GM12878 (cell line): ENCODE measurements around the gene UBE2E2. TPM values are rescaled to one million over a fixed set of nuclear protein-coding genes. Genes with fewer than 3 reads are reported as not detected.

Experiments used
- ATAC-seq: fragments of 200-7000 bp; cut with Tn5 transposase; 3 replicates; pipeline ENCODE4 v1.9.1; 2020; ENCODE audit warnings: mild to moderate bottlenecking, moderate library complexity
- BruUV-seq: library from RNA; stranded (reverse); fragments of 400-500 nt; replicated peaks from 2 replicates; lab custom pipeline; 2021; lab: Mats Ljungman, UMichigan
- CTCF ChIA-PET: fragments of 300-600 bp; sonication (Branson Sonifier 250); formaldehyde crosslinking; extraction: SDS; loops from one replicate; lab custom pipeline; 2021; ENCODE audit warnings: inconsistent platforms; lab: Yijun Ruan, JAX
- POLR2A ChIA-PET: fragments of 350-600 bp; formaldehyde crosslinking; extraction: SDS; loops from one replicate; lab custom pipeline; 2021; ENCODE audit warnings: inconsistent platforms; lab: Charles Lee
- RAD21 ChIA-PET: fragments of 300-600 bp; sonication (Branson Sonifier 250); formaldehyde crosslinking; loops from one replicate; lab custom pipeline; 2023; ENCODE audit warnings: antibody characterized with exemption; ENCODE audit not compliant: unreplicated experiment; lab: Charles Lee
- SMC1A ChIA-PET: fragments of 300-600 bp; sonication (Branson Sonifier 250); formaldehyde crosslinking; loops from one replicate; lab custom pipeline; 2023; ENCODE audit not compliant: unreplicated experiment, uncharacterized antibody; lab: Charles Lee
- DNase-seq: peaks from one replicate; pipeline ENCODE4 v3.0.0-alpha.2; 2011; ENCODE audit warnings: low read depth, low spot score
- FAIRE-seq: peaks from 3 replicates; lab custom pipeline; 2011; peaks lifted over from hg19 to GRCh38; lab: Jason Lieb, UNC
- H2AFZ ChIP-seq: 2 replicates; pipeline ENCODE4 v1.6.0; 2011; ENCODE audit warnings: low read depth, low read length, control low read depth; ENCODE audit not compliant: control insufficient read depth
- H3K27ac ChIP-seq: 2 replicates; pipeline ENCODE4 v1.5.1; 2011; ENCODE audit warnings: control low read depth; ENCODE audit not compliant: control insufficient read depth, insufficient read depth
- H3K27me3 ChIP-seq, 2 experiments: replicated peaks in 1 of 2; 2 replicates each; pipeline versions ENCODE4 v1.6.0 to v1.6.1; 2011; ENCODE audit warnings: low read length in 1 of 2; ENCODE audit not compliant: control insufficient read depth in 2 of 2, insufficient read depth in 2 of 2
- H3K36me3 ChIP-seq, 2 experiments: 2 replicates each; pipeline ENCODE4 v1.5.1; 2011; ENCODE audit warnings: low read length in 1 of 2; ENCODE audit not compliant: control insufficient read depth in 2 of 2, insufficient read depth in 2 of 2
- H3K4me1 ChIP-seq: 2 replicates; pipeline ENCODE4 v1.6.1; 2011; ENCODE audit warnings: mild to moderate bottlenecking, low read length, moderate library complexity, mixed read lengths; ENCODE audit not compliant: control insufficient read depth, insufficient read depth
- H3K4me2 ChIP-seq: 2 replicates; pipeline ENCODE4 v1.6.0; 2011; ENCODE audit warnings: control low read depth; ENCODE audit not compliant: control insufficient read depth, insufficient read depth
- H3K4me3 ChIP-seq: fragments of 200-600 bp; sonication (generic); 2 replicates; pipeline ENCODE4 v1.5.1; 2016
- H3K79me2 ChIP-seq: 2 replicates; pipeline ENCODE4 v1.6.0; 2011; ENCODE audit warnings: low read length; ENCODE audit not compliant: control insufficient read depth, insufficient read depth
- H3K9ac ChIP-seq: 2 replicates; pipeline ENCODE4 v1.8.0; 2011; ENCODE audit warnings: low read length, control low read depth, mixed read lengths; ENCODE audit not compliant: control insufficient read depth, insufficient read depth
- H3K9me3 ChIP-seq: replicated peaks from 3 replicates; pipeline ENCODE4 v1.5.1; 2011; ENCODE audit warnings: mild to moderate bottlenecking, low read length; ENCODE audit not compliant: control insufficient read depth, insufficient read depth
- H4K20me1 ChIP-seq: 2 replicates; pipeline ENCODE4 v1.6.0; 2011; ENCODE audit not compliant: control insufficient read depth, insufficient read depth
- E4F1 ChIP-seq: fragments of 450-650 bp; IDR thresholded peaks from 2 replicates; pipeline ENCODE4 v1.6.1; 2018; ENCODE audit warnings: borderline replicate concordance, mild to moderate bottlenecking; ENCODE audit not compliant: partially characterized antibody
- EZH2 ChIP-seq: IDR thresholded peaks from 2 replicates; pipeline ENCODE4 v1.6.1; 2012; ENCODE audit warnings: low read depth, mild to moderate bottlenecking, control low read depth, inconsistent platforms, low read length, borderline replicate concordance; ENCODE audit not compliant: control insufficient read depth
- KDM1A ChIP-seq: fragments of 200-600 bp; sonication (generic); IDR thresholded peaks from 2 replicates; pipeline ENCODE4 v1.6.1; 2016; ENCODE audit warnings: borderline replicate concordance
- NFYB ChIP-seq: IDR thresholded peaks from 2 replicates; pipeline ENCODE4 v1.6.1; 2011; ENCODE audit warnings: low read depth, mild to moderate bottlenecking, low read length, improper control_type of control experiment, moderate library complexity; ENCODE audit not compliant: insufficient read depth
- PAX5 ChIP-seq: IDR thresholded peaks from 2 replicates; pipeline ENCODE4 v1.6.1; 2011; ENCODE audit warnings: low read depth, low read length, borderline replicate concordance
- PML ChIP-seq: IDR thresholded peaks from 2 replicates; pipeline ENCODE4 v1.6.1; 2012; ENCODE audit warnings: low read length, inconsistent platforms
- RB1 ChIP-seq: fragments of 450-650 bp; formaldehyde crosslinking; IDR thresholded peaks from 2 replicates; pipeline ENCODE4 v1.6.1; 2017; ENCODE audit warnings: mild to moderate bottlenecking, borderline replicate concordance
- RFX5 ChIP-seq: IDR thresholded peaks from 2 replicates; pipeline ENCODE4 v1.6.1; 2011; ENCODE audit warnings: low read depth, low read length, improper control_type of control experiment
- SRF ChIP-seq, 2 experiments: IDR thresholded peaks; 2 replicates each; pipeline ENCODE4 v1.6.1; 2011; ENCODE audit warnings: low read depth in 2 of 2, low read length in 2 of 2, mild to moderate bottlenecking in 1 of 2, moderate library complexity in 1 of 2
- ZBED1 ChIP-seq: IDR thresholded peaks from 2 replicates; pipeline ENCODE4 v1.6.1; 2016; ENCODE audit warnings: borderline replicate concordance
- WGBS: methylation state at CpG from one replicate; pipeline ENCODE4 v1.1.6; 2016; ENCODE audit warnings: low lambda C conversion rate; ENCODE audit not compliant: insufficient replicate concordance, insufficient coverage; ENCODE audit errors: missing lambda C conversion rate; 5-methylcytosine and 5-hydroxymethylcytosine counted together
- in situ Hi-C: fragments of 300-500 bp; cut with MboI; formaldehyde crosslinking; loops from 9 replicates; pipeline ENCODE4 v1.14.3; 2018; ENCODE audit warnings: mixed read lengths
- intact Hi-C: fragments of 100-400 bp; cut with micrococcal nuclease; formaldehyde crosslinking; loops from one replicate; pipeline ENCODE4 v1.14.2; 2022; ENCODE audit not compliant: unreplicated experiment
- polyA plus RNA-seq, 11 experiments: library from polyadenylated mRNA; depleted of rRNA in 4 of 11; unstranded in 6 of 11; stranded (reverse) in 5 of 11; fragments of >200 nt; fragmentation: Nextera tagmentation in 4 of 11; fragmentation: Illumina TruSeq in 1 of 11; extraction: Ambion mirVana in 4 of 11; extraction: Trizol in 1 of 11; gene quantifications; 1 replicate in 1 of 11; 2 replicates in 10 of 11; pipeline versions ENCODE4 v1.2.1 to v1.2.3, GENCODE V29; 2011 to 2016; ENCODE audit warnings: inconsistent platforms in 2 of 11, missing spikeins in 2 of 11, low read depth in 1 of 11
- total RNA-seq, 4 experiments: library from RNA; depleted of rRNA in 3 of 4; stranded (reverse); fragments of >200 nt in 3 of 4; fragmentation: Illumina TruSeq in 1 of 4; extraction: Trizol in 1 of 4; gene quantifications; 2 replicates each; pipeline versions ENCODE4 v1.2.1 to v1.2.3, GENCODE V29; 2013 to 2021

UBE2E2 gene
- total and polyA plus RNA-seq, 10 of the 15 experiments (the other 5 are each of a cell fraction or from before 2014, with no cell fraction given) = 8.7 to 71.0 (median 36.4) TPM

- no peak for TF ChIP-seq PAX5
These were observed 381.0 kb downstream of the UBE2E2 start (continued) for GRCh38 chr3:23583980-23584740.

GRCh38 chr3:23587513-23587912, 384.4 kb downstream of the UBE2E2 start:
- H3K4me1 ChIP-seq = peaks cover 19% of the 10 kb centered on the region
- no peak overlapping the region for H2AFZ ChIP-seq
- no peak overlapping the region for H3K27ac ChIP-seq
- no peak for TF ChIP-seq PML
- H3K79me2 ChIP-seq = no peaks in the 10 kb centered on the region
- no peak for DNase-seq
- WGBS = 71% methylated on average over 3 of the region's 3 CpGs
- FAIRE-seq = no peak
- intact Hi-C loops (no loop called here), in situ Hi-C loops (no loop called here)
- POLR2A ChIA-PET = interaction anchor here (0.9 kb wide), 1 partner anchor 10 kb away, joined by 4 read pairs; no protein-coding TSS in a partner anchor
- no TSS peak for BruUV-seq
- no peaks in the 10 kb centered on the region for H3K36me3 ChIP-seq
- no peak overlapping the region for H3K4me2 ChIP-seq
- H3K4me3 ChIP-seq = no peak overlapping the region
- no peak overlapping the region for H3K9ac ChIP-seq
- RAD21 ChIA-PET = interaction anchor here (0.8 to 1.4 kb wide), 2 partner anchors 23 to 62 kb away, joined by 3 to 5 read pairs; no protein-coding TSS in a partner anchor
- ATAC-seq = no peak
- H3K27me3 ChIP-seq = no peaks in the 10 kb centered on the region
- H4K20me1 ChIP-seq = no peaks in the 10 kb centered on the region
- CTCF ChIA-PET = interaction anchor here (0.6 to 1.0 kb wide), 2 partner anchors 74 to 599 kb away, joined by 3 to 4 read pairs; no protein-coding TSS in a partner anchor
- SMC1A ChIA-PET = interaction anchor here (0.6 to 3.6 kb wide), 8 partner anchors 10 to 381 kb away, joined by 3 to 11 read pairs (median 4); no protein-coding TSS in a partner anchor
- no peaks in the 10 kb centered on the region; the same call in 2 of the 3 replicates for H3K9me3 ChIP-seq

- ATAC-seq (no peak), FAIRE-seq (no peak), DNase-seq (no peak)
- RAD21 ChIA-PET = interaction anchor here (0.7 to 1.9 kb wide), 6 partner anchors 14 to 173 kb away, joined by 3 to 7 read pairs (median 4); no protein-coding TSS in a partner anchor
- BruUV-seq = no TSS peak
- Histone ChIP-seq H3K79me2 (no peaks in the 10 kb centered on the region), H3K4me3 (no peak overlapping the region), H2AFZ (no peak overlapping the region), H3K4me2 (no peak overlapping the region), H3K9ac (no peak overlapping the region), H3K36me3 (no peaks in the 10 kb centered on the region), H3K27me3 (no peaks in the 10 kb centered on the region), H3K4me1 (peaks cover 28% of the 10 kb centered on the region), H3K27ac (no peak overlapping the region), H3K9me3 (no peaks in the 10 kb centered on the region; the same call in 2 of the 3 replicates), H4K20me1 (no peaks in the 10 kb centered on the region)
- intact Hi-C loops = no loop called here
- POLR2A ChIA-PET = interaction anchor here (0.5 to 1.2 kb wide), 3 partner anchors 15 to 365 kb away, joined by 3 to 4 read pairs (median 3); no protein-coding TSS in a partner anchor
- in situ Hi-C loops = no loop called here
- SMC1A ChIA-PET = interaction anchor here (0.9 to 3.6 kb wide), 14 partner anchors 11 to 382 kb away, joined by 3 to 24 read pairs (median 3); no protein-coding TSS in a partner anchor
- CTCF ChIA-PET = interaction anchor here (0.7 to 1.8 kb wide), 7 partner anchors 11 to 1244 kb away, joined by 3 to 4 read pairs (median 3); no protein-coding TSS in a partner anchor
- 81% methylated on average over 3 of the region's 3 CpGs for whole genome bisulfite sequencing
- no peak for TF ChIP-seq SRF (IDR thresholded peaks at IDR 0.05; ENCODE audit: low read depth in 2 of 2, low read length in 2 of 2)
- no peak for TF ChIP-seq RB1
- TF ChIP-seq ZBED1 = no peak
- TF ChIP-seq KDM1A = no peak
- no peak for TF ChIP-seq NFYB
- TF ChIP-seq E4F1 = no peak
- no peak for TF ChIP-seq RFX5
- no peak for TF ChIP-seq EZH2
These were observed 385.4 kb downstream of the UBE2E2 start for GRCh38 chr3:23588547-23588946.
